Measurements from ENCODE around the gene TBX4.
"Not testable (repeated sequence)": the region's sequence is repeated elsewhere in the genome, so short reads cannot be mapped to it uniquely, and the experiment has no call there.

Gene TBX4

DNA sequence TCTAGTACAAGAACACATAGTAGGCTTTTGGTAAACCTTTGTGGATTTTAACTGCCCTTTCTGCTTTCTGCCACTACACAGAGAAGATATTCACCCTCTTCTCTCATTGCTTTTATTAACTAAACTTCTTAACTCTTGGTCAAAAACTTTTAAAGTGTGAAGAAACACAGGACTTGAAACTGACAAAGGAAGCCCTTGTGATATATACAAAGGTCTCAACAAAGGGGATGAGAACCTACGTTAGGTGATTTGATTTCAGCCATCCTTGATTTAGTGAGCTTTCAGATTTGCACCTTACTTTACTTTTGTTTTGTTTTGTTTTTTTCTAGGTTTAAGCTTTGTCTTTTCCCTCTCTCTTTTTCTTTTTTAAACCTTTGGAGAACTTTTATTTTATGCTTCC is 66.9 kb downstream of the TBX4 start:
- Histone ChIP-seq H3K27me3 (replicated peaks) (peaks cover 3% of the 10 kb centered on the region), H3K4me3 (ENCODE audit: low read depth, low read length) (no peak overlapping the region), H3K36me3 (replicated peaks) (no peaks in the 10 kb centered on the region), H3K27ac (no peak overlapping the region)
- no peak for DNase-seq
- TF ChIP-seq, protein P1, sequence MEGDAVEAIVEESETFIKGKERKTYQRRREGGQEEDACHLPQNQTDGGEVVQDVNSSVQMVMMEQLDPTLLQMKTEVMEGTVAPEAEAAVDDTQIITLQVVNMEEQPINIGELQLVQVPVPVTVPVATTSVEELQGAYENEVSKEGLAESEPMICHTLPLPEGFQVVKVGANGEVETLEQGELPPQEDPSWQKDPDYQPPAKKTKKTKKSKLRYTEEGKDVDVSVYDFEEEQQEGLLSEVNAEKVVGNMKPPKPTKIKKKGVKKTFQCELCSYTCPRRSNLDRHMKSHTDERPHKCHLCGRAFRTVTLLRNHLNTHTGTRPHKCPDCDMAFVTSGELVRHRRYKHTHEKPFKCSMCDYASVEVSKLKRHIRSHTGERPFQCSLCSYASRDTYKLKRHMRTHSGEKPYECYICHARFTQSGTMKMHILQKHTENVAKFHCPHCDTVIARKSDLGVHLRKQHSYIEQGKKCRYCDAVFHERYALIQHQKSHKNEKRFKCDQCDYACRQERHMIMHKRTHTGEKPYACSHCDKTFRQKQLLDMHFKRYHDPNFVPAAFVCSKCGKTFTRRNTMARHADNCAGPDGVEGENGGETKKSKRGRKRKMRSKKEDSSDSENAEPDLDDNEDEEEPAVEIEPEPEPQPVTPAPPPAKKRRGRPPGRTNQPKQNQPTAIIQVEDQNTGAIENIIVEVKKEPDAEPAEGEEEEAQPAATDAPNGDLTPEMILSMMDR (IDR thresholded peaks at IDR 0.05; ENCODE audit: low read depth, low read length, missing control alignments) = no peak
- in situ Hi-C loops (cut with HindIII; ENCODE audit: low pct_ligation_motif_present, low sequenced_read_pairs) = no loop called here

DNA sequence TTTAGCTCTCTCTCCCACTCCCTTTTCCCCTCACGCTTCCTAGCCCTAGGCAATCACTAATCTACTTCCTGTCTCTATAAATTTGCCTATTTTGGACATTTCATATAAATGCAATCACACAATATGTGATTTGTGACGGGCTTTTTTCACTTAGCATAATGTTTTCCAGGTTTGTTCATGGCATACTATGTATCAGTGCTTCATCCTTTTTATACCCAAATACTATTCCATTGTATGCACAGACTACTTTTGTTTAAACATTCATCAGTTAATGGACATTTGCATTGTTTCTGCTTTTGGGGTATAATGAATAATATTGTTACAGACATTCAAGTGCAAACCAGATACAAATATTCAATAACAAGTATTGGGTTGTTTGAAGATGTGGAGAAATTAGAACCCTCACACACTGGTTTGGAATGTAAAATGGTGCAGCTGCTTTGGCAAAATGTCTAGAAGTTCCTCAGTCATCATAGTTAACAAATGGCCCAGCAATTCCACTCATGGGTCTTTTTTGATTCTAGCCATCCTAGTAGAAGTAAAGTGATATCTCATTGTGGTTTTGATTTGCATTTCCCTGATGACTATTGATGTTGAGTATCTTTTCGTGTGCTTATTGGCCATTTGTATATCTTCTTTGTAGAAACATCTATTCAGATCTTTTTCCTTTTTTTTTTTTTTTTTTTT is 67.7 kb downstream of the TBX4 start:
- TF ChIP-seq, protein P1 (IDR thresholded peaks at IDR 0.05; ENCODE audit: low read depth, low read length, missing control alignments) = no peak
- no peak for DNase-seq
- H3K4me3 ChIP-seq (ENCODE audit: low read depth, low read length) = no peak overlapping the region
- H3K27me3 ChIP-seq (replicated peaks) = peaks cover 3% of the 10 kb centered on the region
- in situ Hi-C loops (cut with HindIII; ENCODE audit: low pct_ligation_motif_present, low sequenced_read_pairs) = no loop called here
- no peak overlapping the region for H3K27ac ChIP-seq
- H3K36me3 ChIP-seq (replicated peaks) = no peaks in the 10 kb centered on the region

DNA sequence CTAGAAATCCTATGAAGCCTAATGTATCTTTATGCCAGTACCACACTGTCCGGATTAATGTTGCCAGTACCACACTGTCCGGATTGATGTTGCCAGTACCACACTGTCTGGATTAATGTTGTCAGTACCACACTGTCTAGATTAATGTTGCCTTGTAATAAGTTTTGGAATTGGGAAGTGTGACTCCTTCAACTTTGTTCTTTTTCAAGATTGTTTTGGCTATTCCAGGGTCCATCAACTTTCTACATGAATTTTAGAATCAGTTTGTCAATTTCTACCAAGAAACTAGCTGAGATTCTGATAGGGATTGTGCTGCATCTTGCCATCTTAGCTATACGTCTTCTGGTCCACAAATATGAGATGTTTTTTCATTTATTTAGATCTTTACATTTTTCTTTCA is 68.7 kb downstream of the TBX4 start:
- H3K27ac ChIP-seq = no peak overlapping the region
- peaks cover 6% of the 10 kb centered on the region for H3K27me3 ChIP-seq (replicated peaks)
- no peak overlapping the region for H3K4me3 ChIP-seq (ENCODE audit: low read depth, low read length)
- in situ Hi-C loops (cut with HindIII; ENCODE audit: low pct_ligation_motif_present, low sequenced_read_pairs) = no loop called here
- no peak for DNase-seq
- TF ChIP-seq, protein P1 (IDR thresholded peaks at IDR 0.05; ENCODE audit: low read depth, low read length, missing control alignments) = no peak
- H3K36me3 ChIP-seq (replicated peaks) = no peaks in the 10 kb centered on the region

DNA sequence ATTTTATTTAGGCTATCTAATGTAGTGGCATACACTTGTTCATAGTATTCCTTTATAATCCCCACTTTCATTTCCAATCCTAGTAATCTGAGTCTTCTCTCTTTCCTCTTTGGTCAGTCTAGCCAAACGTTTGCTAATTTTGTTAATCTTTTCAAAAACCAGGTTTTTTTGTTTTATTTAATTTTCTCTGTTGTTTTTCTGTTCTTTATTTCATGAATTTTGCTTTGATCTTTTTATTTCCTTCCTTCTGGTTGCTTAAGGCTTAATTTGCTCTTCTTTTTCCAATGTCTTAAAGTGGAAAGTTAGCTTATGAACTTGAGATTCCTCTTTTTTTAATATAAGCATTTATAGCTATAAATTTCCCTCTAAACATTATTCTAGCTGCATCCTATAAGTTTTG is 69.9 kb downstream of the TBX4 start:
- H3K27me3 ChIP-seq (replicated peaks) = peaks cover 6% of the 10 kb centered on the region
- in situ Hi-C loops (cut with HindIII; ENCODE audit: low pct_ligation_motif_present, low sequenced_read_pairs) = no loop called here
- DNase-seq = no peak
- no peak overlapping the region for H3K27ac ChIP-seq
- no peaks in the 10 kb centered on the region for H3K36me3 ChIP-seq (replicated peaks)
- TF ChIP-seq, protein P1 (IDR thresholded peaks at IDR 0.05; ENCODE audit: low read depth, low read length, missing control alignments) = no peak
- H3K4me3 ChIP-seq (ENCODE audit: low read depth, low read length) = no peak overlapping the region

DNA sequence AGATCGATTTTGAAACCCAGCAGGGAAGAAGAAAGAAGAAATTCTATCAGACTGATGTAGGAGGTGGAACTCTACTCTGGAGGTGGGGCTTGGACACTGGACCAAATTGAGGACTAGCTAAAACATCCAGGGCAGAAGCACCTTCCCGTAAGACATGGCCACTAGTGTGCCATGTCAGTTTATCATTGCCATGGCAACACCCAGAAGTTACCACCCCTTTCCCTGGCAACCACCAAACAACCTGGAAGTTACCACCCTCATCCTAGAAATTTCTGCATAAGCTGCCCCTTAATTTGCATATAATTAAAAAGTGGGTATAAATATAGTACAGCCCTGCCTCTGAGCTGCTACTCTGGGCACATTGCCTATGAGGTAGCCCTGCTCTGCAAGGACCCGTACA is 72.1 kb downstream of the TBX4 start:
- in situ Hi-C loops (cut with HindIII; ENCODE audit: low pct_ligation_motif_present, low sequenced_read_pairs) = no loop called here
- H3K36me3 ChIP-seq (replicated peaks) = no peaks in the 10 kb centered on the region
- H3K27me3 ChIP-seq (replicated peaks) = peaks cover 3% of the 10 kb centered on the region
- no peak for DNase-seq
- H3K4me3 ChIP-seq (ENCODE audit: low read depth, low read length) = no peak overlapping the region
- H3K27ac ChIP-seq = no peak overlapping the region
- TF ChIP-seq, protein P1 (IDR thresholded peaks at IDR 0.05; ENCODE audit: low read depth, low read length, missing control alignments) = no peak

DNA sequence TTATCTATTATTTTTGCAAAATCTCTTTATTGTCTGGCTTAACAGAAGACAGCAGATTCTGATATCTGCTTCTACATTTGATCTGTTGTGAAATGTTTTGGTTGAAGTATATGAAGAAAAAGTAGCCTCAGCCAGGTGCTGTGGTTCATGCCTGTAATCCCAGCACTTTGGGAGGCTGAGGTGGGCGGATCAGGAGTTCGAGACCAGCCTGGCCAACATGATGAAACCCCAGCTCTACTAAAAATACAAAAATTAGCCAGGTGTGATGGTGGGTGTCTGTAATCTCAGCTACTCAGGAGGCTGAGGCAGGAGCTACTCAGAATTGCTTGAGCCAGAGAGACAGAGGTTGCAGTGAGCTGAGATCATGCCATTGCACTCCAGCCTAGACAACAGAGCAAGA is 75.2 kb downstream of the TBX4 start:
- in situ Hi-C loops (cut with HindIII; ENCODE audit: low pct_ligation_motif_present, low sequenced_read_pairs); H3K36me3 ChIP-seq (replicated peaks); H3K27me3 ChIP-seq (replicated peaks); DNase-seq; H3K27ac ChIP-seq; H3K4me3 ChIP-seq (ENCODE audit: low read depth, low read length): not testable (repeated sequence)

Data from brain microvascular endothelial cell (primary cell).